Measurements from ENCODE around the gene EDA.
"Not testable (repeated sequence)": the region's sequence is repeated elsewhere in the genome, so short reads cannot be mapped to it uniquely, and the experiment has no call there.

EDA gene

GRCh38 chrX:69815063-69815462 is 199.2 kb downstream of the EDA start:
- Histone ChIP-seq H3F3A (ENCODE audit: low read depth) (no peaks in the 10 kb centered on the region), H3K4me2 (ENCODE audit: low read depth, low read length, poor library complexity, severe bottlenecking) (no peak overlapping the region), H3K4me1 (ENCODE audit: insufficient read depth, low read length, poor library complexity, severe bottlenecking) (no peaks in the 10 kb centered on the region), H3K79me2 (ENCODE audit: insufficient read depth, low read length) (no peaks in the 10 kb centered on the region), H3K9ac (ENCODE audit: low read depth, low read length, poor library complexity, severe bottlenecking) (no peak overlapping the region), H3K9me3 (ENCODE audit: insufficient read depth, low read depth, low read length) (no peaks in the 10 kb centered on the region), H4K20me1 (ENCODE audit: insufficient read depth, low read length, poor library complexity, severe bottlenecking) (no peaks in the 10 kb centered on the region), H3K4me3 (ENCODE audit: low read length, poor library complexity, severe bottlenecking) (no peak overlapping the region), H2AFZ (ENCODE audit: low read length) (no peak overlapping the region), H3K27me3 (ENCODE audit: insufficient read depth, low read length, poor library complexity, severe bottlenecking) (no peaks in the 10 kb centered on the region), H3K36me3 (ENCODE audit: insufficient read depth, low read length) (no peaks in the 10 kb centered on the region), H3K9me2 (replicated peaks; ENCODE audit: low read depth, low read length) (no peaks in the 10 kb centered on the region)
- TF ChIP-seq CTCF (conservative IDR thresholded peaks at IDR 0.05; ENCODE audit: low read length) (no peak), EZH2phosphoT487 (IDR thresholded peaks at IDR 0.05; ENCODE audit: borderline replicate concordance) (no peak)

DNA sequence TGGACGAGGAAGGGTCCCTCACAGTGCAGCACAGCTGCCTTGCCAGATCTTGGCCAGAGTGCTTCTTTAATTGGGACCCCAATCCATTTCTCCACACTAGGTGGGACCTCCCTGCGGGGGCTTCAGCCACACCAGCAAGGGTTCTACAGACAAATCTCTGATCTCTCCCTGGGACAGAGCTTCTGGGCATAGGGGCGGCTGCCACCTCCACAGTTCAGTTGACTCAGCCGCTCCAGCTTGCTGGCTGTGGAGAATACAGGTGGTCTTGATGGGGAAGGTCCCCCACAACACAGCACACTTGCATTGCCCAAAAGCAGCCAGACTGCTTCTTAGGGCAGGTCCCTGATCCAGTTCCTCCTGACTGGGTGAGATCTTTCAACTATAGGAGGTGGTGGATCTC is 199.6 kb downstream of the EDA start:
- Histone ChIP-seq H3K79me2 (ENCODE audit: insufficient read depth, low read length) (no peaks in the 10 kb centered on the region), H3K9me3 (ENCODE audit: insufficient read depth, low read depth, low read length) (no peaks in the 10 kb centered on the region), H3K36me3 (ENCODE audit: insufficient read depth, low read length) (no peaks in the 10 kb centered on the region), H3K9ac (ENCODE audit: low read depth, low read length, poor library complexity, severe bottlenecking) (no peak overlapping the region), H4K20me1 (ENCODE audit: insufficient read depth, low read length, poor library complexity, severe bottlenecking) (no peaks in the 10 kb centered on the region), H3K27me3 (ENCODE audit: insufficient read depth, low read length, poor library complexity, severe bottlenecking) (no peaks in the 10 kb centered on the region), H3F3A (ENCODE audit: low read depth) (no peaks in the 10 kb centered on the region), H3K9me2 (replicated peaks; ENCODE audit: low read depth, low read length) (no peaks in the 10 kb centered on the region), H3K4me2 (ENCODE audit: low read depth, low read length, poor library complexity, severe bottlenecking) (no peak overlapping the region), H2AFZ (ENCODE audit: low read length) (no peak overlapping the region), H3K4me1 (ENCODE audit: insufficient read depth, low read length, poor library complexity, severe bottlenecking) (no peaks in the 10 kb centered on the region), H3K4me3 (ENCODE audit: low read length, poor library complexity, severe bottlenecking) (no peak overlapping the region)
- TF ChIP-seq CTCF (conservative IDR thresholded peaks at IDR 0.05; ENCODE audit: low read length), result no peak
- TF ChIP-seq EZH2phosphoT487 (IDR thresholded peaks at IDR 0.05; ENCODE audit: borderline replicate concordance), result no peak

- Histone ChIP-seq H3K9me3 (ENCODE audit: insufficient read depth, low read depth, low read length) (no peaks in the 10 kb centered on the region), H4K20me1 (ENCODE audit: insufficient read depth, low read length, poor library complexity, severe bottlenecking) (no peaks in the 10 kb centered on the region), H3K9me2 (replicated peaks; ENCODE audit: low read depth, low read length) (no peaks in the 10 kb centered on the region), H3K79me2 (ENCODE audit: insufficient read depth, low read length) (no peaks in the 10 kb centered on the region), H2AFZ (ENCODE audit: low read length) (no peak overlapping the region), H3K36me3 (ENCODE audit: insufficient read depth, low read length) (no peaks in the 10 kb centered on the region), H3K27me3 (ENCODE audit: insufficient read depth, low read length, poor library complexity, severe bottlenecking) (no peaks in the 10 kb centered on the region), H3F3A (ENCODE audit: low read depth) (no peaks in the 10 kb centered on the region), H3K4me2 (ENCODE audit: low read depth, low read length, poor library complexity, severe bottlenecking) (no peak overlapping the region), H3K9ac (ENCODE audit: low read depth, low read length, poor library complexity, severe bottlenecking) (no peak overlapping the region), H3K4me1 (ENCODE audit: insufficient read depth, low read length, poor library complexity, severe bottlenecking) (no peaks in the 10 kb centered on the region), H3K4me3 (ENCODE audit: low read length, poor library complexity, severe bottlenecking) (no peak overlapping the region)
- TF ChIP-seq CTCF (conservative IDR thresholded peaks at IDR 0.05; ENCODE audit: low read length), result no peak
- no peak for TF ChIP-seq EZH2phosphoT487 (IDR thresholded peaks at IDR 0.05; ENCODE audit: borderline replicate concordance)
Measured at GRCh38 chrX:69844636-69845035, 228.7 kb downstream of the EDA start.

GRCh38 chrX:69859999-69860398 is 244.1 kb downstream of the EDA start:
- H4K20me1 ChIP-seq (ENCODE audit: insufficient read depth, low read length, poor library complexity, severe bottlenecking); H3K9ac ChIP-seq (ENCODE audit: low read depth, low read length, poor library complexity, severe bottlenecking); H3K36me3 ChIP-seq (ENCODE audit: insufficient read depth, low read length); H3K27me3 ChIP-seq (ENCODE audit: insufficient read depth, low read length, poor library complexity, severe bottlenecking); H3K4me1 ChIP-seq (ENCODE audit: insufficient read depth, low read length, poor library complexity, severe bottlenecking); H3K9me2 ChIP-seq (replicated peaks; ENCODE audit: low read depth, low read length); H3K4me3 ChIP-seq (ENCODE audit: low read length, poor library complexity, severe bottlenecking); H3K79me2 ChIP-seq (ENCODE audit: insufficient read depth, low read length); H3F3A ChIP-seq (ENCODE audit: low read depth); H3K4me2 ChIP-seq (ENCODE audit: low read depth, low read length, poor library complexity, severe bottlenecking); H3K9me3 ChIP-seq (ENCODE audit: insufficient read depth, low read depth, low read length); H2AFZ ChIP-seq (ENCODE audit: low read length): not testable (repeated sequence)

Measured in Loucy (cell line).